ENCODE measurements around the gene RPL7A. TPM values are rescaled to one million over a fixed set of nuclear protein-coding genes. Genes with fewer than 3 reads are reported as not detected.

Gene RPL7A
- total RNA-seq, 1 experiment from 2014 or later, result 1,920 TPM

DNA sequence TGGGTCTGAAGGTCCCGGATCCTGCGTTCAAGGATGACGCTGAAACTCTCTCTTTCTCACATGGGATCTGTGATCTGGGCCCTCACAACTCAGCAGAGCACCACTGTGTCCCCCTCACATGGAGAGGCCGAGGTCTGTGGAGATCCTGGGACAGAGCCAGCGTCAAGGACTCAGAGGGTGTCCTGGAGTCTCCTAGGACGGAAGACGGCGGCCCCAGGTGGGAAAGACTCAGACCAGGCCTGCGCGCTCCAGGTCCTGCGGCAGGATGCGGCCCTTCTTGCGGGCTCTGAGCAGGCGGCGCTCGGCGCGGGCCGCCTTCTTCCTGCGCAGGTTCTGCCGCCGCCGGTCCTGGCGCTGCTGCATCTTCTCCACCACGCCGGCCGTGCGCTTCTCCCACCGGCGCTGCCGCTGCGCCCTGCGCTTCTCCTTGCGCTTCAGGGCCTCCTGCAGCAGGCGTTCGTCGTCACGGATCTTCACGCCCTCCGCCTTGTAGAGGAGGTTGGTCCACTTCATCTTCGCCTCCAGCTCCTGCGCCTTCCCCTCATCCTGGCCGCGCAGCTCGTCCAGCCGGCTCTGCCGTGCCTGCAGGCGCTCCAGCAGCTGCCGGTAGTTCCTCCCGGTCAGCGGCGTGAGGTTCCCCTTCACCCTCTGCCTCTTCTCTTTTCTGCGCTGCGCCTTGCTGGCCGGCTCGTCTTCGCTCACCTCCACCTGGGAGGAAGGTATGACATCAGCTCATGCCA lies 16.2 kb upstream of the RPL7A start:
- ChIA-PET CTCF (no interaction called here), POLR2A (ENCODE audit: low non-redundant PET) (no interaction called here)
- H3K4me3 ChIP-seq (ENCODE audit: low read depth, low read length, poor library complexity, severe bottlenecking), result no peak overlapping the region
- DNase-seq (ENCODE audit: low spot score), result no peak
- peaks cover 49% of the 10 kb centered on the region for H3K36me3 ChIP-seq (ENCODE audit: insufficient read depth, low read length, poor library complexity, severe bottlenecking)
- peaks cover 11% of the 10 kb centered on the region for H3K4me1 ChIP-seq (ENCODE audit: insufficient read depth, low read length, poor library complexity, severe bottlenecking)
- no peak for TF ChIP-seq EZH2 (IDR thresholded peaks at IDR 0.05; ENCODE audit: borderline replicate concordance, low read depth, low read length, poor library complexity, severe bottlenecking)
- TF ChIP-seq, protein P1, sequence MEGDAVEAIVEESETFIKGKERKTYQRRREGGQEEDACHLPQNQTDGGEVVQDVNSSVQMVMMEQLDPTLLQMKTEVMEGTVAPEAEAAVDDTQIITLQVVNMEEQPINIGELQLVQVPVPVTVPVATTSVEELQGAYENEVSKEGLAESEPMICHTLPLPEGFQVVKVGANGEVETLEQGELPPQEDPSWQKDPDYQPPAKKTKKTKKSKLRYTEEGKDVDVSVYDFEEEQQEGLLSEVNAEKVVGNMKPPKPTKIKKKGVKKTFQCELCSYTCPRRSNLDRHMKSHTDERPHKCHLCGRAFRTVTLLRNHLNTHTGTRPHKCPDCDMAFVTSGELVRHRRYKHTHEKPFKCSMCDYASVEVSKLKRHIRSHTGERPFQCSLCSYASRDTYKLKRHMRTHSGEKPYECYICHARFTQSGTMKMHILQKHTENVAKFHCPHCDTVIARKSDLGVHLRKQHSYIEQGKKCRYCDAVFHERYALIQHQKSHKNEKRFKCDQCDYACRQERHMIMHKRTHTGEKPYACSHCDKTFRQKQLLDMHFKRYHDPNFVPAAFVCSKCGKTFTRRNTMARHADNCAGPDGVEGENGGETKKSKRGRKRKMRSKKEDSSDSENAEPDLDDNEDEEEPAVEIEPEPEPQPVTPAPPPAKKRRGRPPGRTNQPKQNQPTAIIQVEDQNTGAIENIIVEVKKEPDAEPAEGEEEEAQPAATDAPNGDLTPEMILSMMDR (conservative IDR thresholded peaks at IDR 0.05; ENCODE audit: low read depth, low read length), result no peak
- no peaks in the 10 kb centered on the region for H3K9me3 ChIP-seq (ENCODE audit: low read depth, low read length, poor library complexity, severe bottlenecking)
- no peaks in the 10 kb centered on the region for H3K27me3 ChIP-seq (replicated peaks; ENCODE audit: insufficient read depth, low read depth, low read length, poor library complexity)
- H3K27ac ChIP-seq (ENCODE audit: low read depth, low read length, poor library complexity, severe bottlenecking), result no peak overlapping the region
- intact Hi-C loops (cut with micrococcal nuclease; ENCODE audit: unreplicated experiment), result no loop called here
- no TSS peak for BruUV-seq (replicated peaks)

DNA sequence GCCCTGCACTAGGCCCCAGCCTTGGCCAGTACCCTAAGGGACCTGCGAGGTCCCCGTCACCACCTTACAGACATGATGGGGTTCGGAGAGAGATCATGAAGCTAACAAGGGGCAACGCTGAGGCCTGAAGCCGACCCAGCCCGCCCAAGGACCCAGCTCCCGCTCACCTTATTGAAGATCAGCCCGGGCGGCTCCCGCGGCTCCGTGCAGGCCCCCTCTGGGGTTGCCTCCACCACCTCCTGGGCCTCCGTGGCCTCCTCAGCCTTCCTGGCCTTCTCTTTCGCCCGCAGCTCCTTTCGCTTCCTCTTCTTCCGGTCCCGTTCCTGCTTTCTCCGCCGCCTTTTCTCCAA lies 15.7 kb upstream of the RPL7A start:
- BruUV-seq (replicated peaks), result no TSS peak
- Histone ChIP-seq H3K27ac (ENCODE audit: low read depth, low read length, poor library complexity, severe bottlenecking) (no peak overlapping the region), H3K36me3 (ENCODE audit: insufficient read depth, low read length, poor library complexity, severe bottlenecking) (peaks cover 49% of the 10 kb centered on the region), H3K4me3 (ENCODE audit: low read depth, low read length, poor library complexity, severe bottlenecking) (no peak overlapping the region), H3K27me3 (replicated peaks; ENCODE audit: insufficient read depth, low read depth, low read length, poor library complexity) (no peaks in the 10 kb centered on the region), H3K9me3 (ENCODE audit: low read depth, low read length, poor library complexity, severe bottlenecking) (no peaks in the 10 kb centered on the region), H3K4me1 (ENCODE audit: insufficient read depth, low read length, poor library complexity, severe bottlenecking) (peaks cover 14% of the 10 kb centered on the region)
- DNase-seq (ENCODE audit: low spot score), result no peak
- POLR2A ChIA-PET (ENCODE audit: low non-redundant PET), result no interaction called here
- no peak for TF ChIP-seq EZH2 (IDR thresholded peaks at IDR 0.05; ENCODE audit: borderline replicate concordance, low read depth, low read length, poor library complexity, severe bottlenecking)
- TF ChIP-seq, protein P1 (conservative IDR thresholded peaks at IDR 0.05; ENCODE audit: low read depth, low read length), result no peak
- intact Hi-C loops (cut with micrococcal nuclease; ENCODE audit: unreplicated experiment), result no loop called here
- CTCF ChIA-PET, result no interaction called here

DNA sequence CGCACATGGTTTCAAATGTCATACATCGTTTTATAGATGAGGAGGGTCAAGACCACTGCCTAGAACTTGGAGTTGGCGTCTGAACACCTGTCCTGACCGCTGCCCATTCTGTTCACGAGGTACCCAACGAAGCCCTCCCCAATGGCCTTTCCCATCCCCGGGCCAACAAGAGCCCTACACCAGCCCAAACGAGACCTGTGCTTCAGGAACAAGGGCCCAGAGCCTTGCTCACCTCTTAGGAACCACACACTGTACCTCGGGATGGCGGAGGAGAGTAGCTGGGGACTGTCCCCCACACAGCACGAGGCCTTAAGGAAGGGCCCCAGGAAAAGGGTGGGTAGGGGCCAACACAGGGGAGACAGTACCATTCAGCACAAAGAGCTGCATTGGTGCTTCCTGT lies 15.0 kb upstream of the RPL7A start:
- Histone ChIP-seq H3K27me3 (replicated peaks; ENCODE audit: insufficient read depth, low read depth, low read length, poor library complexity) (no peaks in the 10 kb centered on the region), H3K9me3 (ENCODE audit: low read depth, low read length, poor library complexity, severe bottlenecking) (no peaks in the 10 kb centered on the region), H3K27ac (ENCODE audit: low read depth, low read length, poor library complexity, severe bottlenecking) (no peak overlapping the region), H3K36me3 (ENCODE audit: insufficient read depth, low read length, poor library complexity, severe bottlenecking) (peaks cover 49% of the 10 kb centered on the region), H3K4me1 (ENCODE audit: insufficient read depth, low read length, poor library complexity, severe bottlenecking) (peaks cover 14% of the 10 kb centered on the region), H3K4me3 (ENCODE audit: low read depth, low read length, poor library complexity, severe bottlenecking) (no peak overlapping the region)
- CTCF ChIA-PET, result no interaction called here
- no peak for TF ChIP-seq EZH2 (IDR thresholded peaks at IDR 0.05; ENCODE audit: borderline replicate concordance, low read depth, low read length, poor library complexity, severe bottlenecking)
- TF ChIP-seq, protein P1 (conservative IDR thresholded peaks at IDR 0.05; ENCODE audit: low read depth, low read length), result no peak
- POLR2A ChIA-PET (ENCODE audit: low non-redundant PET), result no interaction called here
- intact Hi-C loops (cut with micrococcal nuclease; ENCODE audit: unreplicated experiment), result no loop called here
- BruUV-seq (replicated peaks), result no TSS peak
- no peak for DNase-seq (ENCODE audit: low spot score)
